ENCODE results near the gene BAIAP2. TPM values are rescaled to one million over a fixed set of nuclear protein-coding genes. Genes with fewer than 3 reads are reported as not detected.

BAIAP2 gene
- total RNA-seq, 2 donors from 2014 or later = 20.8 to 22.7 TPM

DNA sequence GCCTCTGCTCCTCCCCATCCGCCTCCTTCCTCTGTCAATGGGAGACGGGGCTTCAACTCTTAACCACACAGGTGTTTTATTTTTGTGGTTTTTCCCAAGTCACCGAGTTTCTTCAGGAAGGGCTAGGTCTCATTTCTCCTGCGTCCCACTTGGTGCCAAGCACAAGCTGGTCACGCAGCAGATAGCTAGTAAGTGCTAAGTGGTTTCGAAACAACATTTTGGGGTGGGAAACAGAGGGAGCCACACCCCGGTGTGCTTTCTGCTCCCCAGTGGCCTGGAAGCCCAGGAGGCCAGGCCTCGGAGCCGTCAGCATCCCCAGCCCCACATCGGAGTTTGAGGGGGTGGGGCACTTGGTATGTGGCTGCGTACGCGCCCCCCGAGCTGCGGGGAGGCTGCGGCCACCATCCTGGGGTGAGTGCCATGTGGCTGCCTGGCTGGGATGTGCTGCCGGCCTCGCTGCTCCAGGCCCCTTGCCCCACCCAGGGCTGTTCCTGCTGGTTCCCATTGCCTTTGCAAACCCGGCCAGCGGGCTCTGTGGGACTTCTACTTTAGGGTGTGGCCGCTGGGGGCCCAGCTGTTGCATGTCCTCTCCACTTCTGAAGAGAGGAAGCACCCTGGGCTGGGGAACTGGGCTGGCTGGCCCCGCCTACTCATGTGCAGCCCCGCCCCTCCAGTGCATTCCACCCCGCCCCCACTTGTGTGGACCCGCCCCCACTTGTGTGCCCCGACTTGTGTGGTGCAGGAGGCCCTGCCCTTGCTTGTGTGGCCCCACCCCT, 55.6 kb downstream of the BAIAP2 start:
- peak; percentile 76 for ATAC-seq
- intact Hi-C loops (cut with DNase I, micrococcal nuclease) = loop anchor here in 1 of 2 donors (10.0 kb wide), 1 partner anchor 66 kb away; no protein-coding TSS in a partner anchor

GRCh38 chr17:81091154-81091553, 56.2 kb downstream of the BAIAP2 start:
- intact Hi-C loops (cut with DNase I, micrococcal nuclease) = loop anchor here in 1 of 2 donors (10.0 kb wide), 1 partner anchor 66 kb away; no protein-coding TSS in a partner anchor
- ATAC-seq = no peak
- DNase-seq = no peak

More for the DNA sequence above, 55.6 kb downstream of the BAIAP2 start:
- DNase-seq = peak; percentile 70 to 72

GRCh38 chr17:81091774-81092517, 57.0 kb downstream of the BAIAP2 start:
- no peak for DNase-seq
- no peak for ATAC-seq
- intact Hi-C loops (cut with DNase I, micrococcal nuclease) = loop anchor here in 1 of 2 donors (10.0 kb wide), 1 partner anchor 67 kb away; no protein-coding TSS in a partner anchor

- ATAC-seq = peak; percentile 21
- DNase-seq = peak; percentile 36 to 43
- intact Hi-C loops (cut with DNase I, micrococcal nuclease) = loop anchor here in 1 of 2 donors (10.0 kb wide), 1 partner anchor 68 kb away; no protein-coding TSS in a partner anchor
Observed at GRCh38 chr17:81092518-81093095, 57.7 kb downstream of the BAIAP2 start.

GRCh38 chr17:81093619-81094508, 58.9 kb downstream of the BAIAP2 start:
- intact Hi-C loops (cut with DNase I, micrococcal nuclease) = loop anchor here in 1 of 2 donors (10.0 kb wide), 1 partner anchor 69 kb away; no protein-coding TSS in a partner anchor
- ATAC-seq = no peak

DNA sequence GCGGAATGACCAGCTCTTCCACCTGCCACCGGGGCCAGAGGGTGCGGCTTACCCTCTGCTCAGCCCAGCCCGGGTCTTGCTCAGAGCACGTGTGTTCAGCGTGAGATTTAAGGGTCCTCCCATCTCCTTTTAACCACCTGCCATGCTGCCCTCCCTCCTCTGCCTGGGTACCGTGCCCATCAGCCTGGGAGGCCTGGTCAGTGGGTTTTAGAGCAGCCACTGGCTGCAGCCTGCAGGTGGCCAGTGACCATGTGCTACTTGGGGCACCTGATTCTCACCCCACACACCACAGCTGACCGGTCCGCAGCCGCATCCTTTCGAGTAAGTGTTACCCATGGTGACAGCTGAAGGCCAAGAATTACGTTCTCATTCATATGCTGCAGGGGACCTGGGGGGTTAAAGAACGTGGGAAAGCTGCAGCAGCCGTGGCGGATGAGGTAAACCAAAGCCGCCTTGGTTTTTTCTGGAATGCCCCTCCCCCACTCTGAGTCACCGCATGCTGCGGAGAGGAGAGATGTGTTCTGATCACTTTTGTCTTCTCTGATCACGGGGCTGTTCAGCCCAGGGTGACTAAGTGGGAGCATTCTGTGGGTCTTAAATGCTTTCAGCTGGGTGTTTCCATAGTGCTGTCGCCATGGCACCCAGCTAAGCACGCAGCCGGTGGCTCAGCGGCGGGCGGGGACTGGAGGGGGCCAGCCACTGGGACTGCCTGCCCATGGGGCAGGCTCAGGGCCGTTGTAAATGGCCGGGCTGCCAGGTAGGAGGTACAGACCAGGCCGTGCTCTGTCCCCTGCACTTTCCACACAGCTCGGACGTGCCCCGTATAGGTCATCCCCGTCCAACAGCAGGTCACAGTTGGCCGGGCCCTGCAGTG, 59.8 kb downstream of the BAIAP2 start:
- peak; percentile 11 for ATAC-seq
- intact Hi-C loops (cut with DNase I, micrococcal nuclease) = loop anchor here (5.0 to 10.0 kb wide), 2 partner anchors 70 to 102 kb away; partner anchors contain the start of gene CHMP6 (in 1 of the 2)
- DNase-seq = peak; percentile 53 to 76

More at GRCh38 chr17:81093619-81094508, 58.9 kb downstream of the BAIAP2 start:
- no peak for DNase-seq

GRCh38 chr17:81095383-81095762, 60.4 kb downstream of the BAIAP2 start:
- intact Hi-C loops (cut with DNase I, micrococcal nuclease) = loop anchor here (5.0 to 10.0 kb wide), 2 partner anchors 71 to 103 kb away; partner anchors contain the start of gene CHMP6 (in 1 of the 2)
- ATAC-seq (no peak), DNase-seq (no peak)

DNA sequence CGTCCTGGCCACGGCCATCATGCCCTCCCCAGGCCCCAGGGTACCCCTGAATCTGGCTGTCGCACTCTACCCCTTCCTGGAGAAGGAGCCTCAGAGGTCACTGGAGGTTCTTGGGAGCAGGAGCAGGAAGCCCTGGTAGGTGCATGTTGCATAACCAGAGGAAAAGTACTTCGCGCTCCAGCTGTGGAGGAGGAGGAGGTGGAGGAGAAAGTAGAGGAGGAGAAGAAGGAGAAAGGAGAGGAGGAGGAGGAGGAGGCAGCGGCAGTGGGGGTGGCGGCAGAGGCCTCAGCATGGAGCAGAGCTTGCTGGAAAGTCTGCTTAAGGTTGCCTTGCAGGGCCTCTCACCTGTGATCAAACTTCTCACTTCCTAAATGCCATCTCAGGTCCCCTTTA, 61.8 kb downstream of the BAIAP2 start:
- intact Hi-C loops (cut with DNase I, micrococcal nuclease) = loop anchor here (5.0 to 10.0 kb wide), 2 partner anchors 72 to 104 kb away; partner anchors contain the start of gene CHMP6 (in 1 of the 2)
- ATAC-seq (no peak), DNase-seq (no peak)

- peak; percentile 63 to 80 for DNase-seq
- intact Hi-C loops (cut with DNase I, micrococcal nuclease) = loop anchor here (5.0 to 10.0 kb wide), 2 partner anchors 73 to 105 kb away; partner anchors contain the start of gene CHMP6 (in 1 of the 2)
- ATAC-seq = peak; percentile 44
Observed at GRCh38 chr17:81097134-81097942, 62.4 kb downstream of the BAIAP2 start.

GRCh38 chr17:81097943-81098308, 63.0 kb downstream of the BAIAP2 start:
- ATAC-seq (no peak), DNase-seq (peak; percentile 39 to 43)
- intact Hi-C loops (cut with DNase I, micrococcal nuclease) = loop anchor here (5.0 to 10.0 kb wide), 2 partner anchors 73 to 106 kb away; partner anchors contain the start of gene CHMP6 (in 1 of the 2)

DNA sequence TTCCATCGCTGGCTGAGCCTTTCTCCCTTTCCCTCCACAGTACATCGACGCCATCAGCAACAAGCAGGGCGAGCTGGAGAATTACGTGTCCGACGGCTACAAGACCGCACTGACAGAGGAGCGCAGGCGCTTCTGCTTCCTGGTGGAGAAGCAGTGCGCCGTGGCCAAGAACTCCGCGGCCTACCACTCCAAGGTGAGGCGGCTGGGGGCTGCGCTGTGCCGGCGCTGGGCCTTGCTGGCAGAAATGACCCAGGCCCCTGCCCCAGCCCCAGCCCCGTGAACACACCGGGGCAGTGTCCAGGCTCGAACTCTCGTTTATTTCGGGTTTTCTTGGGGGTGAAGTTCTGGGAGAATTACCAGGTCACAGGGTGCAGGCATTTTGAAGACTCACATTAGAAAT, 64.9 kb downstream of the BAIAP2 start:
- ATAC-seq (no peak), DNase-seq (no peak)
- intact Hi-C loops (cut with DNase I, micrococcal nuclease) = loop anchor here (5.0 to 10.0 kb wide), 2 partner anchors 75 to 108 kb away; partner anchors contain the start of gene CHMP6 (in 1 of the 2)

DNA sequence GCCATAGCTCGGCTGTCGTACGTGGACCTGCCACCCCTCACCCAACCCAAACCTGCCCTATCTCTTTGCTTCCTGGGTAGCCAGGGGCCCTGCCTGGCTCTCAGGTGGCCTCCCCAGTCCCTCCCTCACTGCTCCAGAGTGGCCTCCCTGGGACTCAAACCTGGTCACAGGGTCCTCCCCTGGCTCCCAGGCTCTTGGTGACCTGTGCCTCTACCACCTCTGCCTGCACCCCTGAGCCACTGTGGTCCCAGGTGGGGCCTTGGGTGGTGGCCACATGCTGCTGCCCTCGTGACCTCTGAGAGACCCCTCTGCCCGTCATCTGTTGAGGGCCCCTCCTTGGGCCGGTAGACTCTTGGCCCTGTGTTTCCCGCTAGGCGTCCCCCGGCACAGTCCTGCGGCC, 65.7 kb downstream of the BAIAP2 start:
- intact Hi-C loops (cut with DNase I, micrococcal nuclease) = no loop called here
- no peak for ATAC-seq

DNA sequence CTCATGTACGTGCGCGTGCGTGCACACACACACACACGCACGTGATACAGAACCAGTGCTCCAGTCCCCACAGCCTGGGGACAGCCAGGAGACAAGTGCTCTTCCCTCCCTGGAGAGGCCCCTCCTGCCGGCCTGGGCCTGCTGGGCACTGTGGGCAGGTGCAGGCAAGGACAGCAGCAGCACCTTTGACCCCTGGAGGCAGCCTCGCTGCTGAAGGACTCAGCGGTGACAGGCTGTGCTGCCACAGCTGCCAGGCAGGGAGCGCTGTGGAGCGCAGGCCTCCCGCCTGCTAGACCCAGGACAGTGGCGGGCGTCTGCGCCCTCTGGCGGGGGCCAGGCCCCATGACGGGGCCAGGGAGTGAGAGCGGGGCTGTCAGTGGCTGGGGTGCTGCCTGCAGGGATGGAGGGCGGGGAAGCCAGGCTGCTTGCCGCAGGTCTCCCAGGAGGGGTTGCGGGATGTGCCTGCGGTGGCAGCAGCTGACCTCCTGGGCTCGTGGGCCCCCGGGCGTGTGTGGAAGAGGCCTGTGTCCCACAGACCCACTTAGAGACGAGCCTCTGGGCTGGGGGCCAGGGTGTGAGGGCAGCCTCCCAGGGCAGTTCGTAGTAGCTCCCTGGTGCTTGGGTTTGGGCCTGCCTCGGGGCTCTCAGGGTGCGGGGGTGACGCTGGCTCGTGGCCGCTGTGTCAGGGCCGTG, 66.8 kb downstream of the BAIAP2 start:
- intact Hi-C loops (cut with DNase I, micrococcal nuclease) = no loop called here
- ATAC-seq = peak; percentile 91
- peak; percentile 66 to 86 for DNase-seq

More for the DNA sequence above, 65.7 kb downstream of the BAIAP2 start:
- DNase-seq = no peak

DNA sequence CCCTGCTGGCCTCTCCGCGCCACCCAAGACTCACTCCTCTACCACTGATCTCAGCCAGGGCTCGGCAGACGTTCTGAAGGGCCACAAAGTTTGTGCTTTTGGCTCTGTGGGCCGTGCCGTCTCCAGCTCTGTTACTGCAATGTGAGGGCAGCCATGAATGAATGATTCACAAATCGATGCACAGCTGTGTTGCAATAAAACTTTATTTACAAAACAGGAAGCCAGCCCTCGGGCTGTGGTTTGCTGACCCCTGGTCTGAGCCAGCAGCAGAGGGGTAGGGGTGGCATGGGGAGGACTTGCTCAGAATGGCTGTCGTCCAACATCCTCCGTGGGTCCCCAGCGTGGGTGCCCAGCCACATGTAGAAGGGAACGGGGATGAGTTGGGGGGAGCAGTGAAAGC, 67.4 kb downstream of the BAIAP2 start:
- intact Hi-C loops (cut with DNase I, micrococcal nuclease) = no loop called here
- ATAC-seq (no peak), DNase-seq (no peak)

GRCh38 chr17:81102869-81103268, 67.9 kb downstream of the BAIAP2 start:
- no peak for ATAC-seq
- DNase-seq = no peak
- intact Hi-C loops (cut with DNase I, micrococcal nuclease) = no loop called here

Measured in left colon (tissue), 2 donors.